ENCODE measurements around the gene PAX8.

DNA sequence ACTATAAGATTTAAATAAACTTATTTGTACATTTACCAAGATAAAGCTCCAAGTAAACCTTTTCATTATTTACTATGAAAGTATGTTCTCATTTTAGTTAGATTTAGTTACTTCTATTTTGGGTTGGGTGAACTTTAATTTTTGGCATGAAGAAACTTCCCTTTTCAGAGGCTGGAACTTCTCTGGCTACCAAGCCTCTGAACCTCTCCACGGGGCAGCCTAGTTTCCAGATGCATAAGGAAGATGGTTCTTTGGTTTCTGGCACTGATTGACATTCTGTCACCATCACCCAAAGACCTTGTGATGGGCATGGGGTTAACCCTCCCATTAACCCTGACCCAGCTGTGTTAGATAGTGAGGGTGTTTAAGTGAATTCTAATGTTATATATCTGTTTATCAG lies 87.8 kb downstream of the PAX8 start:
- TF ChIP-seq, protein P1, sequence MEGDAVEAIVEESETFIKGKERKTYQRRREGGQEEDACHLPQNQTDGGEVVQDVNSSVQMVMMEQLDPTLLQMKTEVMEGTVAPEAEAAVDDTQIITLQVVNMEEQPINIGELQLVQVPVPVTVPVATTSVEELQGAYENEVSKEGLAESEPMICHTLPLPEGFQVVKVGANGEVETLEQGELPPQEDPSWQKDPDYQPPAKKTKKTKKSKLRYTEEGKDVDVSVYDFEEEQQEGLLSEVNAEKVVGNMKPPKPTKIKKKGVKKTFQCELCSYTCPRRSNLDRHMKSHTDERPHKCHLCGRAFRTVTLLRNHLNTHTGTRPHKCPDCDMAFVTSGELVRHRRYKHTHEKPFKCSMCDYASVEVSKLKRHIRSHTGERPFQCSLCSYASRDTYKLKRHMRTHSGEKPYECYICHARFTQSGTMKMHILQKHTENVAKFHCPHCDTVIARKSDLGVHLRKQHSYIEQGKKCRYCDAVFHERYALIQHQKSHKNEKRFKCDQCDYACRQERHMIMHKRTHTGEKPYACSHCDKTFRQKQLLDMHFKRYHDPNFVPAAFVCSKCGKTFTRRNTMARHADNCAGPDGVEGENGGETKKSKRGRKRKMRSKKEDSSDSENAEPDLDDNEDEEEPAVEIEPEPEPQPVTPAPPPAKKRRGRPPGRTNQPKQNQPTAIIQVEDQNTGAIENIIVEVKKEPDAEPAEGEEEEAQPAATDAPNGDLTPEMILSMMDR (conservative IDR thresholded peaks at IDR 0.05; ENCODE audit: low read depth, low read length) = no peak
- TF ChIP-seq EZH2 (IDR thresholded peaks at IDR 0.05; ENCODE audit: low read length, unreplicated experiment) = no peak
- no peak for TF ChIP-seq EZH2phosphoT487 (IDR thresholded peaks at IDR 0.05; ENCODE audit: borderline replicate concordance, low read length)
